HL-60/S4 treated with phorbol 12-myristate 13-acetate at 8.2 ng/mL for 4 days and 3 days (cell line): ENCODE data around the gene POMT2.
"Not testable (repeated sequence)": the region's sequence is repeated elsewhere in the genome, so short reads cannot be mapped to it uniquely, and the experiment has no call there.

ENCODE experiments used
- in situ Hi-C: fragments of 300-500 bp; cut with MboI; formaldehyde crosslinking; loops from 2 replicates; pipeline ENCODE4 v1.15.0; 2022; ENCODE audit warnings: low sequenced_read_pairs

The POMT2 gene, protein sequence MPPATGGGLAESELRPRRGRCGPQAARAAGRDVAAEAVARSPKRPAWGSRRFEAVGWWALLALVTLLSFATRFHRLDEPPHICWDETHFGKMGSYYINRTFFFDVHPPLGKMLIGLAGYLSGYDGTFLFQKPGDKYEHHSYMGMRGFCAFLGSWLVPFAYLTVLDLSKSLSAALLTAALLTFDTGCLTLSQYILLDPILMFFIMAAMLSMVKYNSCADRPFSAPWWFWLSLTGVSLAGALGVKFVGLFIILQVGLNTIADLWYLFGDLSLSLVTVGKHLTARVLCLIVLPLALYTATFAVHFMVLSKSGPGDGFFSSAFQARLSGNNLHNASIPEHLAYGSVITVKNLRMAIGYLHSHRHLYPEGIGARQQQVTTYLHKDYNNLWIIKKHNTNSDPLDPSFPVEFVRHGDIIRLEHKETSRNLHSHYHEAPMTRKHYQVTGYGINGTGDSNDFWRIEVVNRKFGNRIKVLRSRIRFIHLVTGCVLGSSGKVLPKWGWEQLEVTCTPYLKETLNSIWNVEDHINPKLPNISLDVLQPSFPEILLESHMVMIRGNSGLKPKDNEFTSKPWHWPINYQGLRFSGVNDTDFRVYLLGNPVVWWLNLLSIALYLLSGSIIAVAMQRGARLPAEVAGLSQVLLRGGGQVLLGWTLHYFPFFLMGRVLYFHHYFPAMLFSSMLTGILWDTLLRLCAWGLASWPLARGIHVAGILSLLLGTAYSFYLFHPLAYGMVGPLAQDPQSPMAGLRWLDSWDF

DNA sequence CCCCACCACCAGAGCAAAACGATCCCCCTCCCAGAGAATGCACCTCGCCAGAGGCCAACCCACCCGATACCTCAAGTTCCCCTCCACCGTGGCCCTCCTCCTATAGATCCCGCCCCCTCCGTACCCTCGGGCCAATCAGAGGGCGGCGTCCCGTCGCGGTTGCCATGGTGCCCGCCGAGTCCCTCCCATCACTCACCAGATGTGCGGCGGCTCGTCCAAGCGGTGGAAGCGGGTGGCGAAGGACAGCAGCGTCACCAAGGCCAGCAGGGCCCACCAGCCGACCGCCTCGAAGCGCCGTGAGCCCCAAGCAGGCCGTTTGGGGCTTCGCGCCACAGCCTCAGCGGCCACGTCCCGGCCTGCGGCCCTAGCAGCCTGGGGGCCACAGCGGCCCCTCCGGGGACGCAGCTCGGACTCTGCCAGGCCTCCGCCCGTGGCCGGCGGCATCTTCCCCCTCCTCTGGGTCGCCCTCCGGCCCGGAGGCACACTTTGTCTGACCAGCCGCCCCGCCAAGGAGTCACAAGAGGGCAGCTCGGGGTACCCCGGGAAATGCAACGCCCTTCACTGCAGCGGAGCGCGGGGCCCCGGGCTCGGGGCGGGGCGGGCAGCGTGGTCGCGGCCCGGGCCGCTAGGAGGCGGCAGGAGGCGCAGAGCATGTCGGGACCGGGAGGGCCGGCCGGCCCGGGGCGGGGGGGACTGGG, at the start of gene POMT2:
TSS of gene POMT2 (minus strand) at position 646 of the 698 bp plus-strand sequence. CDS start at position 444, 202 bp downstream.
- in situ Hi-C loops: loop anchor here (25.0 kb wide), 2 partner anchors 183 to 458 kb away; partner anchors contain the start of gene ZDHHC22

DNA sequence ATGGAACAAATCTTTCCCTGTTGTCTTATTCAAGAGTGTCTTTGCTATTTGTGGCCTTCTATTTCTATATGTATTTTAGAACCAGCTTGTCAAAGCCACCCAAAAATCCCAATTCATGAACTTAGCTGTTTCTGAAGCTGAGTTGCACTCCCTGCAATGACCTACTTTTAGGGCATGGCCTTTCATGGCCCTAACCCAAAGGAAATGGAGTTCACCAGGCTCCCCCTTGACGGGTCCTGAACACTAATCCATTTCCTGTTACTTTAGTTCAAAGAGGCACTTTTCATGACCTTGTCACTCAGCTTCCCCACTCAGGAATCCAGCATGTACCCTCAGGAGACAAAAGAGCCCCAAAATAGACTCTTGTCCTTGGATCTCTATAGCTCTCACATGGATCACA, 48.6 kb upstream of the POMT2 start:
- in situ Hi-C loops: no loop called here

DNA sequence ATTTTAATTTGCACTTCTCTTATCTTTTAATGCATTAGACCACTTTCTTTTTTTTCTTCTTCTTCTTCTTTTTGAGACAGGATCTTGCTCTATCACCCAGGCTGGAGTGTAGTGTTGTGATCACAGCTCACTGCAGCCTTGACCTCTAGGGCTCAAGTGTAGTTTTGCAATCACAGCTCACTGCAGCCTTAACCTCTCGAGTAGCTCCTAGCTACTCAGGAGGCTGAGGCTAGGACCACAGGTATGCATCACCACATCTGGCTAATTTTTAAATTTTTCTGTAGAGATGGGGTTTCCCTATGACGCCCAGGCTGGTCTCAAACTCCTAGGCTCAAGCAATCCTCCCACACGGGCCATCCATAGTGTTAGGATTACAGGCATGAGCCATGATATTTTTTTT, 43.5 kb upstream of the POMT2 start:
- in situ Hi-C loops: no loop called here

DNA sequence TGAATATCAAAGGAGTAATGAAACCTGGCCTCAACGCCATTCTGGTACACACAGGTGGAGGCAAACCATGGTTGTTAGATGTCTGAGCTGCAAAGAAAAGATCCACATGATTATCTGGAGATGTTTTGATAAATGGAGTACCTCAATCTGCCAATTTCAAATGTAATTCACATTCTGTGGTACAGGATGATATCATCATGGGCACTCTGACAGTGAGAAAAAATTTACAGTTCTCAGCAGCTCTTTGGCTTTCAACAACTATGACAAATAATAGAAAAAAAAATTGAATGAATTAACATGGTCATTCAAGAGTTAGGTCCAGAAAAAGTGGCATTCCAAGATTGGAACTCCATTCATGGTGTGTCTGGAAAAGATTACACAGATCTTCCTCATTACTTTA, 38.9 kb upstream of the POMT2 start:
- in situ Hi-C loops: no loop called here

DNA sequence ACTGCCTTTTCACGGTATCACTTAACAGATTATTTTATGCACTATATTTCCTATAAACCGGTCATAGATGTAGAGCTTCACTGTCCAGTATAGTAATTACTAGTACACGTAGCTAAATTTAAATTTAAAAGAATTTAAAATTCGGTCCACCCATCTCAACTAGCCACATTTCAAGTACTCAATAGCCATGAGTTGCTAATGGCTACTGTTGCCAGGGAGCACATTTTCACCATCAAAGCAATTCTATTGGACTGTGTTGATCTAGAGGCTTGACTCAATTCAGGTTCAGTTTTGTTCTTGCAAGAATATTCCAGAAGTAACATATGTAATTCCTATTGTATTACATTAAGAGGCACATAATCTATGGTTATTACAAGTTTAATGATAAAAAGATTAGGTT, 36.2 kb upstream of the POMT2 start:
- in situ Hi-C loops: no loop called here

DNA sequence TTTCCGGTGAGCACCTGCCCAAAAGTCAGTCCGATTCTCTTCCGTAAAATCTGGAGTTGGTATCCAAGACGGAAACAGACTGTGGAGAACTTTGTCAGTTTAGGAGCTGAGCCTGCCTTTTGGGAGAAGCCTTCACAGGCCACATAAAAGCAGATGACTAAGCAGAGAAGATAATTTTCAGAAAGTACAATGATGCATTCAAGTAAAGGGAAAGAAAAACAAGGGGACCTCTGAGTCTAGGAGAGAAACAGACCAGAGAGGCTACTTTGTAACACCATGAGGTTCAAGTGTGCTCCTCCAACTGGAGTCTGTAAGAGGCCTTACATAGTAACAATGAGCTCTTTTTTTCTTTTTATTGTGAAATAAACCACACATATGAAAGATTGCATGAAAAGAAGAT, 35.1 kb upstream of the POMT2 start:
- in situ Hi-C loops: no loop called here

DNA sequence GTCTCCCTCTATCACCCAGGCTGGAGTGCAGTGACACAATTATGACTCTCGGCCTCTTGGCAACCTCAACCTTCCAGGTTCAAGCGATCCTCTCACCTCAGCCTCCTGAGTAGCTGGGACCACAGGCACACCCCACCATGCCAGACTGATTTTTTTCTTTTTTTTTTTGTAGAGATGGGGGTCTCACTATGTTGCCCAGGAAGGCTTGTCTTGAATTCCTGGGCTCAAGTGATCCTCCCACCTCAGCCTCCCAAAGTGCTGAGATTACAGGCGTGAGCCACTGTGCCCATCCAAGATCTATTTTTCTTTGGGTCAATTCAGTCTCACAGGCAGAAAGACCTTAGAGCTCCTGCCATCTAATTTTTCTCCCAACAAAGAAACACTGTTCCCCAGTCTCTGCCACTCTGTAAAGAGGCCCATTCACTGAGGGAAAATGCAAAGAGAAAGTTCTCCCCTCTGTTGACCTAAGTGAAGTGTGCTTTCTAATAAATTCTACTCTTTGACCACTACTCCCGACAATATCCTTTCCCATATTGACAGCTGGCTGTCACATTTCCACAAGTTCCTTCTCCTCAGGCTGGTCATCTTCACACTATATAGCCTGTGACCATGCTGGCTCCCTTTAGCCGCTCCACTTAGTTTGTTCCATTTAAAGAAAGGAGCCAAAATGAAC, 32.9 kb upstream of the POMT2 start:
- in situ Hi-C loops: no loop called here

DNA sequence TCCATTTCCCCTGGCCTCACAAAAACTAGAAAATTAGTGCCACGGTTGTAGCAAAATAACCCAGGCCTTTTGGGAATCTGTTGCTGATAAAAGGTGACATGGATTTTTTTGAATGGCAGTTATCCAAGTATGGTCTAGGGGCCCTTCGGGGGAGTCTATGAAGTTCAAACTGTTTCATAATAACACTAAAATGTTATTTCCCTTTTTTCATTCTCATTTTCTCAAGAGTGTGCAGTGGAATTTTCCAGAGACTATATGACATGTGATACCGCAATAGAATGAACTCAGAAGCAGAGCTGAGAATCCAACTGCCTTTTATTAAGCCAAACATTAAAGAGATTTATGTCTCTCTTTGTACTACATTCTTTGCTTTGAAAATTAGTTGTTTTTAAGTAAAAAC, 27.1 kb upstream of the POMT2 start:
- in situ Hi-C loops: no loop called here

DNA sequence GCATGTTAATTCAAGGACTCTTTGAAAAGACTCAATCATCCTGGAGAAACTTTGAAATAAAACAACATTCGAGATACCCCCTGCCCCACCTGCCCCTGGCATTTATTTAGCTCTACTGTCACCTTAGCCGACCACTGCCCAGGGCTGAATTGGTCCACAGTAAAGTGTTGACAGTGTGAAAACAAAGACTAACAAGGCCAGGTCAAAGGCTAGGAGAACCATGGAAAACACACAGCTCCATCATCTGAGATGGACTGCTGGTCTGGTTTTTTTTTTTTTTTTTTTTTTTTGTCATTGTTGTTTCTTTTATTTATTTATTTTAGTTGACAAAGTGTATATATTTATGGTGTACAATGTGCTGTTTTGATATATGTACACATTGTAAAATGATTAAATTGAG, 25.8 kb upstream of the POMT2 start:
- in situ Hi-C loops: no loop called here

DNA sequence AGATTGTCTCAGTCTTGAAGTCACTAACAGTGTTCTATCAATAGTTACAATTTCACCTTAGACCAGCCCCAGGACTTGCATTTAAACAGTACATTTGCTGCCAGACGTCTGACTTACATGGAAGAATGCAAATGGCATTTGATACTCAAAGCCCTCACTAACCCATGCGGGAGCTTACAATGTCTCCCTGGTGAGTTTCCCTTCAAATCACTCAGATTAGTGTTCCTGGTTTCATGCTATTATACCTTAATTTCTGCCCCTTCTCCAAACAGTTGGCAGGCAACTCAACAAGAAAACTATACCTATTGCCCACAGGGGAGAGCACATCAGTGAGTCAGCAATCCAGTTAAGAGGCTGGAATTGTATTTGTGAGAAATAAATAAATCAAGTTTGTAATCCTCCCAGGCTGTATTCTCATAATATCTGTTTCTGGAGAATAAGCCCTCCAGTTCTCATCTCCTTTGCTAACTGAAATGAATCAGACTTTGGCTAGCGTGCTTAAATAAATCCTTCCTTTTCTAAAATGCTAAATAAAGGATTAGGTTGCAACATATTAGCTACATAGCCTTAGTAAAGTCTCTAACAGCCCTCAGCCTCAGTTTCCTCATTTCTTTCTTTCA, 23.8 kb upstream of the POMT2 start:
- in situ Hi-C loops: no loop called here

DNA sequence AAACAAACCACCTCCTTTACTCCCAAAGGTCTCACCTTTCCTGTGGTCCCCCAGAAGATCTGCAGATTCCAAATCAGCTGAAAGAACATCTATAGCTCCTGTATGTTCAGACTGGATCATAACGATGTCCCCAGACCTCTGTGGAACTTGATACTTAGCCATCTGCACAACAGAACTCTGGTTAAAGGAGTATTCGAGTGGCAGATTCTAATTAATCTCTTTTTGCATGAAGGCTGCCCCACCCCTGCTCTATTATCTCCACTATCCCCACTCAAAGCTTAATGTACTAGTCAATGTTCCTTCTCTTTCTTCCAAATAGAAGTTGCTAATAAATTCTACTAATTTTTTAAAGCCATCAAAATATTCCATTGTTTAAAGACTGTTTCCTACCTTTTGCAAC, 23.0 kb upstream of the POMT2 start:
- in situ Hi-C loops: no loop called here

DNA sequence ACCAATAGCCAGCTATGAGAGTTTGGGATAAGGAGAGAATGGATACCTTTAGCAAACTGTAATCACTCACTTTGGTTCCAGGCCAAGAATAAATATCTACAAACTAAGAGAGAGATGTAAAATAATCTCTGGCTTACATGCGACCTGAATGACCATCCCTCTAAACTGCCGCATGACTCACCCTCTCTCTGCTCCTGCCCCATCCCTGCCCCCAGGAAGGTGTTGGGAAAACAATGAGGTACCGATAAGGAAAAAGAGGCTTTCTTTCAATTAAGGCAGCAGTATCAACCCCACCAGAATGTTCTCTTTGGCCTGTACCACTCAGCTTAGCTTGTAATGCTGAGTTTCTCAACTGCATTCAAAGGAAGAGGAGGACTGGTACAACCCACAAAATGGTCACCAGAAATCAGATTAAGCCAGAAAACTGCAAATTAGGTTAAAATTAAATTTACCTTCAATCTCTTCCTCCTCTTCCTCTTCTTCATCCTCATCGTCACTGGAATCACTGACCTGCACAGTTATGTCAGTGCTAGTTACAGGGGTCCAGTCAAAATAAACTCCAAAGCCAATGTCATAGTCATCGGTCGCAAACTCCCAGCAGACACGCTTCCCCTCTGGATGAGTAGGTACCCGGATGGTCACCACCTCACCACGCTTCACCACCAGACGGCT, 22.2 kb upstream of the POMT2 start:
- in situ Hi-C loops: no loop called here

DNA sequence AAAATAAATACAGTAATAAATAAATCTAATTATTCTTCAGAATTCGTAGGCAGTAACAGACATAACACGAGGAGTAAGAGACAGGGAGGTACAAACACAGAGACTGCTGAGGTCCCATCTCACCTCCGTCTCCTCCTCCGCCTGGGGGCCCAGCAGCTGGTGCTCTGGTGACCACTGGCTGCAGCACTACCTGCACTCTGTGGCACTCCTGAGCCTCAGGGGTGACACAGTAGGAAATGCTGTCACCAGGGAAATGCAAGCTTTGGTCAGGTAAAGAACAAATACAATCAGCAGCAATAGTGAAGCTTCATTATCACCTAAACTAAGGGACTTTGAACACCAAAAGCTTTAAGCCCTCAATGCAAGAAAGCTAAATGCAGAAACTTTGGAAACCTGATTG, 19.7 kb upstream of the POMT2 start:
- in situ Hi-C loops: no loop called here

DNA sequence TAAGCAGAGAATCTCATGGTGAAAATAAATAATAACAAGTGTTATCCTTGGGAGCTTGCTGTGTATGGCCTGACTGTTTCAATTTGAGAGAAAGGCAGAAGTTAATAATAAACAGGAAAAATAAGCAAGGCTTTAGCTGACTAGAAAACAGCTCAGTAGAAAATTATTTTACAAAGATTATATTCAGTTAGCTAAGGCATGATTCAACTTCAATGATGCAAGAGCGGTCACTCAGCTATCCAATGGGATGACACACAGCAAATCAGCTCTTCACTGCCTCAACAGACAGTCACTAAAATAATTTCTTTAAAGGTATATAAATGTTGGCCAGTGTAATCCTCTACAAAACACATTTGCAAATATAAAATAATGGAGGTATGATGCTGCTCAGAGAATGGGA, 18.7 kb upstream of the POMT2 start:
- in situ Hi-C loops: no loop called here

DNA sequence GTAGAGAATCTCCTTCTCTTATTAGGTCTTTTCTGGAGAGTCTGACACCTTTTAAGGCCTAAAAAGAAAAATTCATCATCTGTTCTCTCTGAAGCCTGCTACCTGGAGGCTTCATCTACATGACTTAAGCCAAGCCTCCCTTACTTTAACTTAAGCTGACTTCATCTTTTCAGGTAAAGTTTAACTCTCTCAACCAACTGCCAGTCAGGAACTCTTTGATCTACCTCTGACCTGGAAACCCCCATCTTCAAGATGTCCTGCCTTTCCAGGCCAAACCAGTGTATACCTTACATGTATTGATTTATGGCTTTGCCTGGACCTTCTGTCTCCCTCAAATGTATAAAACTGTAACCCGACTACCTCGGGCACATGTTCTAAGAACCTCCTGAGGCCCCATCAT, 17.6 kb upstream of the POMT2 start:
- in situ Hi-C loops: no loop called here

DNA sequence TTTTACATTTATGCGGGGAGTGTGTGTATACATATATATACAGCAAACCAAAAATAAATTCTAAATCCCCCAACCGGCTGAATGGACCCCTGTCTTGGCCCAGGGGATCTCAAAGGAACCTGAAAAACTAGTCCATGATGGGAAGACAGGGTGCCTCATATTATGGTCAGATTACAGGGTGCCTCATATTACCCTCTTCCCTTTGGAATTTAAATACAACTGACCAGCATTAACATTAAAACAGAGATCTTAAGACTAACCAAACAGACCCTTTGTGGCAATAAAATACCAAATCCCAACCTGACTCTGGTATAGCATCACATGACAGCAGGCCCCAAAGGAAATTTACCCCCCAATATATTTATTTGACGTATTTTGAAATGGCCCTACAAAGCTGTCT, 17.2 kb upstream of the POMT2 start:
- in situ Hi-C loops: no loop called here

DNA sequence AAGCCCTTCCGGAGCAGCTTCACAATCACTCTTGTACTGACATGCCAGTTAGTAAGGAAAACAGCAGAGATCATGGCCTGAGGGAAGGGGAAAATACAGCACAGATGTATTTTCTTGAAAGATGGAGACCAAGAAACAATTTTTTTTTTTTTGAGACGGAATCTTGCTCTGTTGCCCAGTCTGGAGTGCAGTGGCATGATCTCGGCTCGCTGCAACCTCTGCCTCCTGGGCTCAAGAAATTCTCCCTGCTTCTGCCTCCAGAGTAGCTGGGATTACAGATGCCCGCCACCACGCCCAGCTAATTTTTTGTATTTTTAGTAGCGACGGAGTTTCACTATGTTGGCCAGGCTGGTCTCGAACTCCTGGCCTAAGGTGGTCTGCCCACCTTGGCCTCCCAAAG, 16.6 kb upstream of the POMT2 start:
- in situ Hi-C loops: not testable (repeated sequence)

DNA sequence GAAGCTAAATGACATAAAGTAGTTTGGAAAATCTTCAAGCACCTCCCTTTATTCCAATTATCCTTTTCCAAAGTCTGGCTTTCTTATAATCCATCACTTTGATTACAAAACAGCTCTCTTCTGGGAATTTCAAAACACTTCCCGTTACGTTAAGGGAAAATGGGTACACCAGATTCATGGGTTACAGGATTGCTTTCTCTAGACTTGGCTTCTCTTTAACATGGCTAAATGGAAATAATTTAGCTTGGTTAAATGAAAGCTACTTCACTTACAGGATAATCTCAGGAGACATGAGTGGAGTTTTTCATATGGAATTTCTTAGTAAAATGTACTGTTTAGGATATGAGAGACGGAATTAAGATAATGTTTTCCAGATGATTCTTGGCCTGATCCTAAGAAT, 14.9 kb upstream of the POMT2 start:
- in situ Hi-C loops: no loop called here

DNA sequence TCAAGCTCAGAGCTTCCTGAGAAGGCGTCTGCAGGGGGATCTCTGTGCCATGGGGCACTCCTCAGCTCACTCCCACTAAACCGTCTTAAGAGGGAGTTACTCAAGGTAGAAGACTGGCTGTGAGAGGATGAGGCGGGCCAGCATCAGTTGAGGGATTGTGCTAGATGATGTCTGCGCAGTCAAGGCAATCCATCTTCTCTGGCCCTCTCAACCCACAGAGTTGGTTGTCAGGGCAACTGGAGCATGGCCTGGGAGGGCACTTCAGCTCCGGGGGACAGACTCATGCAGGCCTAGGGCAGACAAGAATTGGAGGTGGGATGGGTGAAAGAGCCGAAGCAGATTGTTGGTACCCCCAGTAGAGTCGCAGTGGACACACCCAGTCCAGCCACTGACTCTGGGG, 9.2 kb upstream of the POMT2 start:
- in situ Hi-C loops: no loop called here

DNA sequence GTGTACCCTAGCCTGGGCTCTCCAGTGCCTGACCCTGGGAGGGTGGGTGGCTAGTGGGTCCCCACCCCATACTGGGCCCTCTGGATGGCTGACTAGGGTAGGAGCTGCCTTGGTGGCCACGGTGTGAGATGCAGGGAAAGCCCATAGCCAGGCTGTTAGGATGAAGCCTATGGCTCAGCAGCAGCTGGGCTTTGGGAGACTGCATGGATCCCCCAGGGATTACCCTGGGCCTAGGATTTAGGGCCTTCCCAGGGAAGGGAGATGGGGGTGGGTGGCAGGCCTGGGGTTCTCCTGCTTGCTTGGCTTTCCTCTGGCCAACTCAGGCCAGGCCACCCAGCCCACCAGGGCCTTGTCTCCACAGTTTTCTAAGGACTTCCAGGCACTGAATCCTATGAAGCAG, 6.4 kb upstream of the POMT2 start:
- in situ Hi-C loops: no loop called here
